Muscle layer of duodenum (tissue), 2 donors: Measurements from ENCODE around the gene VWA5A.

Source experiments
- H3K27ac ChIP-seq: one replicate; pipeline ENCODE4 v1.7.0; 2013; ENCODE audit warnings: mild to moderate bottlenecking, low read length
- H3K27me3 ChIP-seq: one replicate; pipeline ENCODE4 v1.7.0; 2013; ENCODE audit warnings: low read depth, mild to moderate bottlenecking, control low read depth, low read length
- H3K36me3 ChIP-seq, 2 donors: one replicate each; pipeline ENCODE4 v1.7.0; 2013; ENCODE audit warnings: low read length in 2 of 2, control low read depth in 1 of 2, mild to moderate bottlenecking in 1 of 2; ENCODE audit not compliant: insufficient read depth in 2 of 2, control insufficient read depth in 1 of 2
- H3K4me1 ChIP-seq, 2 donors: one replicate each; pipeline ENCODE4 v1.7.0; 2013; ENCODE audit warnings: low read length in 2 of 2, mild to moderate bottlenecking in 2 of 2, control low read depth in 1 of 2, moderate library complexity in 1 of 2; ENCODE audit not compliant: insufficient read depth in 2 of 2, control insufficient read depth in 1 of 2
- H3K4me3 ChIP-seq, 2 donors: one replicate each; pipeline ENCODE4 v1.7.0; 2013; ENCODE audit warnings: low read length in 2 of 2, low read depth in 1 of 2, mild to moderate bottlenecking in 1 of 2
- H3K9me3 ChIP-seq, 2 donors: one replicate each; pipeline ENCODE4 v1.7.0; 2013; ENCODE audit warnings: low read length in 2 of 2, control low read depth in 1 of 2, mild to moderate bottlenecking in 1 of 2; ENCODE audit not compliant: control insufficient read depth in 1 of 2
- donor health status: healthy.

Gene VWA5A

DNA sequence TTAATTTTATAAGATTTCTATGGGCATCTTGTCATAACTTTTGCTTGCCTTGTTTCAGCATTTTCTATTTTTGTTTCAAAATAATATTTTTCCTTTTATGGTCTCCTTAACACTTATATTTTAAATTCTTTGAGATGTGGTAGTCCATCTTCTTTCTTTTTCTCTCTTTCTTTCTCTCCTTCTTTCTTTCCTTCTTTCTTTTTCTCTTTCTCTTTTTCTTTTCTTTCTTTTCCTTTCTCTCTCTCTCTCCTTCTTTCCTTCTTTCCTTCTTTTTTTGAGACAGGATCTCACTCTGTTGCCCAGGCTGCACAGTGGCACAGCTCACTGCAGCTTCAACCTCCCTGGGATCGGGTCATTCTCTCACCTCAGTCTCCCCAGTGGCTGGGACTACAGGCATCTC is 38.0 kb upstream of the VWA5A start:
- H3K4me1 ChIP-seq, result peaks cover 0 to 10% of the 10 kb centered on the region in 2 donors
- H3K9me3 ChIP-seq, result no peaks in the 10 kb centered on the region
- no peaks in the 10 kb centered on the region for H3K27me3 ChIP-seq
- H3K4me3 ChIP-seq, result no peak overlapping the region
- H3K27ac ChIP-seq, result no peak overlapping the region
- H3K36me3 ChIP-seq, result no peaks in the 10 kb centered on the region

DNA sequence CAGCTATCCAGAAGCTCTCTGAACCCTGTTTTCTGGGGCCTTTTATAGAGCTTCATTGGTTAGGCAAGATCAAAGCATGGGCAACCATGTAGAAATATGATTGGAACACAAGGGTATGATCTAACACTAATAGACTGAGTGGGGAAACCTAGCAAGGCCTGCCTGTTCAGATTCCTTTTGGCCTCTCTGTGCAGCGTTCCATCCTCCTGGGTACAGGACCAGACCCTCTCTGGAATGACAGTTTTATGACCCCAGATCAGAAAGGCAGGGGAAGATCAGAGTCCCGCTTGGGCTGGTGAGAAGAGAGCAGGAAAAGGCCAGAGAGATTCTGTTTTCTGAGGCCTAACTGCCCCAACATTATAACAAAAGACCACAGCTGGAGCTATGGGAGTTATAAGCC is 36.7 kb upstream of the VWA5A start:
- H3K9me3 ChIP-seq, result no peaks in the 10 kb centered on the region
- H3K27ac ChIP-seq, result no peak overlapping the region
- H3K4me3 ChIP-seq, result no peak overlapping the region
- H3K4me1 ChIP-seq, result peaks cover 0 to 10% of the 10 kb centered on the region in 2 donors
- no peaks in the 10 kb centered on the region for H3K27me3 ChIP-seq
- no peaks in the 10 kb centered on the region for H3K36me3 ChIP-seq

DNA sequence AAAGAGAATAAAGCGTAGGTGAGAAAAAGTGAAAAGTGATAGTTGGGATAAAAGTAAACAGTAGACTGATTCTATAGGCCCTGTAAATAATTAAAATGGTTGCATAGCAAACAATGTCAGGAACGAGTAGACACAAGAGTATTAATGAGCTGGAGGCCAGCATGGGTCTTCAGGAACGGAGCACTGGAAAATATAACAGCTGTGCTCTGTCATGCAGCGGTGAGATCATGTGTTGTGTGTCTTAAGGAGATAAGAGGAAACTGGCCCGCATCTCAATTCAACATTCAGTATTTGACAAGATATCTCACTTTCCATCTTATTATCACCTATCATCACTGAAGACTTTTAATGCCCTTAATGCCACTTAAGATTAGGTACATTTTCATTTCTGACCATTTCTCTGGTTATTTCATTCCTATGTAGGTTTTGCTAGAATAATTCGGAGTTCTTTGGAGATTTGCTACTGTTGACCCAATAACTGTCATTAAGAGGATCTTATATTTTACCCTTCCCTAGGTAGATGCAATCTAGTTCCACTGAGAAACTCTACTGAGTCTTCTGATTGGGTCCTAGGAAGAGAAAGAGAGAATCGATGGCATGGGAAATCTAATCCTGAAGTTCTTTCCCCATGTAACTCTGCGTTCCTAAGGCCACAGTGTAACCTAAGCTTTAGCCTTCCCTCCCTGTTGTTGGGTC is 35.5 kb upstream of the VWA5A start:
- Histone ChIP-seq H3K27me3 (no peaks in the 10 kb centered on the region), H3K27ac (no peak overlapping the region), H3K9me3 (no peaks in the 10 kb centered on the region), H3K36me3 (no peaks in the 10 kb centered on the region), H3K4me1 (peaks cover 0 to 10% of the 10 kb centered on the region in 2 donors), H3K4me3 (no peak overlapping the region)

DNA sequence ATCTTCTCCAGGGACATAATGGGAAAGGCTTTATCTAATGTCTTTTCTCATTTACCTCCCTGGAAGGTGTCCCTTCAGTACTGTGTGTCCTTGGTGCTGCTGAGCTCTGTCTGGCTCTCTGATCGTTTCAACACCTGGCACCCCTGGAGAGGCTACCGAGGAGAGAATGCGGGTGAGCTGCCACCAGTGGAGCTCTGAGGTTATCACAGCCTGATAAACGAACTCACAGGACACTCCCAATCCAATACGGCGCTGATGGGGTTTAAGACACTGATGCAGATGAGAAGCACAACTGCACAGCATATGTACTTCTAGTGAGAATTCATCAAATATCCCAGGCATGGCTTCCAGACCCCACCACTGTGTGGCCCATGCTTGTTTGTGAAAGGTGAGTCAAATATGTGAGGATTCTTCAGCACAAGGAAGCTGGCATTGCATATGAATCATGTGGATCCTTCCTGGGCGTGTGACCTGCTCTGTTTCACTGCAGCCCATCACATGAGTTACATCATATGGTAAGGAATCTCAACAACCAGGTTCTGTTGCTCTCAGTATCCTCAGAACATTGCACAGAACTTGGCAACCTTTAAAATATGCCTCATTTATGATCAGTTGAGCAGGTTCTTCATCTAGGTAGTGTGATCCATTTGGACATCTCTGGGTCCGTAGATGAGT is 34.8 kb upstream of the VWA5A start:
- no peaks in the 10 kb centered on the region for H3K36me3 ChIP-seq
- H3K27ac ChIP-seq, result no peak overlapping the region
- peaks cover 0 to 10% of the 10 kb centered on the region in 2 donors for H3K4me1 ChIP-seq
- H3K4me3 ChIP-seq, result no peak overlapping the region
- no peaks in the 10 kb centered on the region for H3K27me3 ChIP-seq
- no peaks in the 10 kb centered on the region for H3K9me3 ChIP-seq

DNA sequence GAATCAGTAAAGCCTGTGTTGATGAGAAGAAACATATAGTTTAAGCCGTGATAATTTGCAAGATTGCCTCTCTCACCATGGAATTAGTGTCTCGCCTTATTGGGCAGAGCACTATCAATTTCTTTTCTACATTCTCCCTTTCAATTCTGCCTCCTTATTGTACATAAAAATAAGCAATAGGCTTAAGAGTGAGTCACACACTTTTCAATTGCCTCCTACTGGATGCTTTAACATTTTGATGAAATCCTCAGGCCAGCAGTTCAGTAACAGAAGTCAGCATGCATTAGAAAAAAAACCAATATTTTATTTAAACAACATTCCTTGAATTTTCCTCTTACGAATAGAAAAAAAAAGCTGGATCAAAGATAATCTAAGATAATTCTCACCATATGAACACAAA is 33.8 kb upstream of the VWA5A start:
- Histone ChIP-seq H3K9me3 (no peaks in the 10 kb centered on the region), H3K36me3 (no peaks in the 10 kb centered on the region), H3K4me1 (peaks cover 0 to 1% of the 10 kb centered on the region in 2 donors), H3K27me3 (no peaks in the 10 kb centered on the region), H3K4me3 (no peak overlapping the region), H3K27ac (no peak overlapping the region)

DNA sequence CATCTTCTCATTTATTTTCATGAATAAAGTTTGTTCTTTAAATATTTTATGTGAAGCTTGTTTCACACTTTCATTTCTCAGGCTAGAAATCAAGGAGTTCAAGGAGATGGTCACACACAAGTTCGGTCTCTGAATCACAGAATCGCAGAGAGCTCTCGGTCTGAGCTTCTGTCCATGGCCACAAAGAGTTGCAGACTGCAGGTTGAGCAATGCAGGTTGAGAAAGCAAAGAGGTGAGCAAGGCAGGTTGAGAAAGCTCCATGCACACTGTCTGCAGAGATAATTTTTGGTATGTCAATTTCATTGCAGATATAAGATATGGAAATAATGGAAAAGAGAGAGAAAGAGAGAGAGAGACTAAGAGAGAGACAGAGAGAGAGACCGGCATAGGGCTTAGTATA is 32.9 kb upstream of the VWA5A start:
- no peaks in the 10 kb centered on the region for H3K36me3 ChIP-seq
- no peak overlapping the region for H3K27ac ChIP-seq
- no peaks in the 10 kb centered on the region for H3K9me3 ChIP-seq
- no peak overlapping the region for H3K4me3 ChIP-seq
- H3K27me3 ChIP-seq, result no peaks in the 10 kb centered on the region
- no peaks in the 10 kb centered on the region for H3K4me1 ChIP-seq

DNA sequence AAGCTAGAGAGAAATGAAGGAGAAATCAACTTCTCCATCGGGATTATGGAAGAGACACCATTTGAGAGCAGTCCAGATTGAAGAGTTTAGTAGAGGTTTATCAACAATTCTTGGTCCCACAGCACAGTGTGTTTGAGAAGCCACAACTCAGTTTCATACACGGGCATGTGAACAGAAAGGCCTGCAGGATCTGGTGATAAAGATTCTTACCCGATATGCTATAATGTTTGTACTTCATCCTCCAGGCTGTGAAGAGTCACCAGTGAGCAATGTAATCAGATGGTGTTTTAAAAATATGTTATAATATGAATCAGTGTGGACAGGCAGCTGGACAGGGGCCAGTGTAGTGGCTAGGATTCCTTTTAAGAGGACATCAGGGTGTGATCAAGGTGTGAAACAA is 29.7 kb upstream of the VWA5A start:
- no peaks in the 10 kb centered on the region for H3K36me3 ChIP-seq
- H3K4me1 ChIP-seq, result no peaks in the 10 kb centered on the region
- H3K4me3 ChIP-seq, result no peak overlapping the region
- no peak overlapping the region for H3K27ac ChIP-seq
- no peaks in the 10 kb centered on the region for H3K9me3 ChIP-seq
- no peaks in the 10 kb centered on the region for H3K27me3 ChIP-seq

DNA sequence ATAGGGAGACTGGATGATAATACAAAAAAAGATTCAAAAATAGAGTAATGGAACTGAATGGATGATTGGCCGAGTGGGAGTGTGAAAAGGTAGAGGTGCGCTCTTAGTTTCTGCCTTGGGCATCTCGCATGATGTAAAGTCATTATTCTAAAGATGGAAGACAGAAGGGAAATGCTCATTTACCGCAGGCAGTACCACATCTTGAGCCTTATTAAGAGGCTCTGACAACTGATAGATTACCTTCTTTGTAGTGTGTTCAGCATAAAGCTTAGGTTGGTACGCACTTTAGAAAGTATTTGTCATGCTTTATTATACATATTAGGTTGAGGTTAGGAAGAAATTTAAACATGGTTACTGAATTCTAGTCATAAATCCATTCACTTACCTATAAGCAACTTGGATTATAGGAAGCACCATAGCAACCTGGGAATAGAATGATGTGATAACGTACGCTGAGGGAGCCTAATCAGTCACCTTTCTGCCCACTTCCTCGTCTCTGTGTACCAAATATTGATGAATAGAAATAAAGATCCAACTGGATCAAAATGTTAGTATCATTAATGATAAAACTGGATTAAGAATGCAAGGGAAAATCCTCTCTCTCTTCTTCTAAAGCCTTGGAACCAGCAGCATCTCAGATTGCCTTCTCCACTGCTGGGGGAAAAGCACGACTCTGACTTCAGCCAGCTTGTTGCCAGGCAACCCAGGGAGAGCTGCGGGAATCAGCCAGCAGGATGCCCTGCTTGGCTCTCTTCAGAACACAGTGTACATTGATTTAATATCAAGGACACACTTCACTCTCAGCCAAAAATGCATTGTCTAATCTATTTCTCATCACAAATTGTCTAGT is 29.0 kb upstream of the VWA5A start:
- Histone ChIP-seq H3K36me3 (no peaks in the 10 kb centered on the region), H3K4me1 (no peaks in the 10 kb centered on the region), H3K4me3 (no peak overlapping the region), H3K27me3 (no peaks in the 10 kb centered on the region), H3K27ac (no peak overlapping the region), H3K9me3 (no peaks in the 10 kb centered on the region)

DNA sequence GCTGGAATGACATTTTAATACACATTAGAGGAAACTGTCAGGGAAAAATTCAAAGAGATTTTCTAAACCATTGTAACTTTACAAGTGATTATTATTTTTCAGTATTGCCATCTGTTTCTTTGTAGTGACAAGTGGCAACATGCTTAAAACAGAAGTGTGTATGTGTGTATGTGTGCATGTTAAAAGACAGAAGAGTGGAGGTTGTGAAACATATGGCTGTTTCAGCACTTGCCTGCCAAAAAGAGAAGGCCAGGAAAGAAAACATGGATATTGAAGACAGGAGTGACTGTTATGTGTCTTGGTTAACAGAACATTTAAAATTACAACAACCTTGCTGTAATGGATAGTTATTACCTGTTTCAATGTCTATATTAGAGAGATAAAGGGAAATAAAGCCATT is 24.3 kb upstream of the VWA5A start:
- H3K4me3 ChIP-seq, result no peak overlapping the region
- H3K36me3 ChIP-seq, result no peaks in the 10 kb centered on the region
- H3K4me1 ChIP-seq, result no peaks in the 10 kb centered on the region

DNA sequence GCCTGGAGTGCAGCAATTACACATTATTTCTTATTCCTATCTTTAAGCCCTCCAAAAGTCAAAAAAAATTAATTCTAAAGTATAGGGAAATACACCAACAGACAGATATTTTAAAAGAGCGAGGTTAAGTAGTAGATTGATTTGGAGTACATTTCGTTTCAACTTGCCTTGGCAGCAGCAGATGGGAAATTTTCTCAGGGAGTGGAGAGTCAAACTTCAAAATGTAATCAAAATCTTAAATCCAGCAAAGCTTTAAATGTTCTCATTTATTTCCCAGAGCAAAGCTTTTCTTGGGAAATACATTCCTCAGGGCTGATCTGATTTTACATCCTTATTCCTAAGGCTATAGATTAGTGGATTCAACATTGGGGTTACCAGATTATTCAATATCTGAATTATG is 21.9 kb upstream of the VWA5A start:
- Histone ChIP-seq H3K4me1 (no peaks in the 10 kb centered on the region), H3K27ac (no peak overlapping the region), H3K36me3 (no peaks in the 10 kb centered on the region), H3K9me3 (no peaks in the 10 kb centered on the region), H3K4me3 (no peak overlapping the region), H3K27me3 (no peaks in the 10 kb centered on the region)

More for the DNA sequence above, 24.3 kb upstream of the VWA5A start:
- Histone ChIP-seq H3K9me3 (no peaks in the 10 kb centered on the region), H3K27me3 (no peaks in the 10 kb centered on the region), H3K27ac (no peak overlapping the region)

DNA sequence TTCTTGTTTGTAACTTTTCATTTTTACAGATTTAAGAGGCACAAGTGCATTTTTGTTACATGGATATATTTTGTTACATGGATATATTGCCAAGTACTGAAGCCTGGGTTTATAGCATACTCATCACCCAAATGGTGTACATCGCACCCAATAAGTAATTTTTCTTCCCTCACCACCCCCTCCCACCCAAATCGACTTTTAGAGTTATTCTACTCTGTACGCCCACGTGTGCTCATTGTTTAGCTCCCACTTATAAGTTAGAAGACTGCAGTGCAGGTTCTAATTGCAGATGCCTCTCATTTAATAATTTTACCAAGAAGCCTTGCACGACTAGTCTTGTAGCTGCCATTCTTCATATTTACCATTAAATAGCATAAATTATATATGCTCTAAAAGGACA is 20.5 kb upstream of the VWA5A start:
- H3K4me3 ChIP-seq, result no peak overlapping the region

More for the DNA sequence above, 20.5 kb upstream of the VWA5A start:
- no peaks in the 10 kb centered on the region for H3K4me1 ChIP-seq
- H3K27ac ChIP-seq, result no peak overlapping the region
- no peaks in the 10 kb centered on the region for H3K36me3 ChIP-seq
- no peaks in the 10 kb centered on the region for H3K9me3 ChIP-seq
- H3K27me3 ChIP-seq, result no peaks in the 10 kb centered on the region
